SU-DHL-6 (cell line): ENCODE data around the gene ASAP2.

Experiments used
- CTCF ChIP-seq: fragments of 200-600 bp; sonication (generic); IDR thresholded peaks from one replicate; pipeline ENCODE4 v1.5.1; 2017; ENCODE audit warnings: antibody characterized with exemption, mild to moderate bottlenecking, low read length, moderate library complexity; ENCODE audit not compliant: insufficient read depth, poor library complexity, severe bottlenecking
- EZH2phosphoT487 ChIP-seq: fragments of 200-600 bp; sonication (generic), shearing (Covaris generic); conservative IDR thresholded peaks from 2 replicates; pipeline ENCODE4 v1.6.1; 2018; ENCODE audit warnings: mild to moderate bottlenecking, antibody characterized with exemption, low read length, moderate library complexity, mixed read lengths

DNA sequence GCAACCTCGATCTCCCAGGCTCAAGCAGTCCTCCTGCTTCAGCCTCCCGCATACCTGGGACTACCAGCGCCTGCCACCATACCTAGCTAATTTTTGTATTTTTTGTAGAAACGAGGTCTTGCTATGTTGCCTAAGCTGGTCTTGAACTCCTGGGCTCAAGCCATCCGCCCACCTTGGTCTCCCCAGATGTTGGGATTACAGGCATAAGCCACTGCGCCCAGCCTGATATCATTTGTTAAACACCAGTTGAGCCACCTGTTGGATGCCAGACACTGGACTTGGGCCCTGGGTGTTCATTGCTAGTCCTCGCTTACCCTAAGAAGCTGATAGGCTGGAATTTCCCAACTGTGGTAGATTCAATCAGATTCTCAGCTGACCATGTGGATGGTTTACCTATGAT lies 136.9 kb downstream of the ASAP2 start:
- no peak for TF ChIP-seq CTCF
- no peak for TF ChIP-seq EZH2phosphoT487
